H1 (cell line): ENCODE data around the gene TMEM176B. TPM values are rescaled to one million over a fixed set of nuclear protein-coding genes. Genes with fewer than 3 reads are reported as not detected.

Experiments used
- CTCF ChIA-PET: fragments of 300-600 bp; sonication (Branson Sonifier 250); formaldehyde crosslinking; loops from one replicate; lab custom pipeline; 2021; ENCODE audit not compliant: partially characterized antibody; lab: Charles Lee
- POLR2A ChIA-PET: fragments of 300-600 bp; sonication (Branson Sonifier 250); formaldehyde crosslinking; loops from one replicate; lab custom pipeline; 2021; ENCODE audit warnings: inconsistent platforms; ENCODE audit not compliant: partially characterized antibody; lab: Charles Lee
- DNase-seq, 2 experiments: peaks; one replicate each; pipeline versions ENCODE4 v3.0.0 to v3.0.0-alpha.2; 2010 to 2022; ENCODE audit warnings: low spot score in 2 of 2, low read depth in 1 of 2, mixed read lengths in 1 of 2
- FAIRE-seq: peaks from 2 replicates; lab custom pipeline; 2011; peaks lifted over from hg19 to GRCh38; lab: Jason Lieb, UNC
- H2AFZ ChIP-seq: 2 replicates; pipeline ENCODE4 v1.8.1; 2012; ENCODE audit warnings: low read length, inconsistent platforms
- H2AK5ac ChIP-seq: 2 replicates; pipeline ENCODE4 v1.6.1; 2013; ENCODE audit warnings: low read depth, low read length
- H2BK120ac ChIP-seq: replicated peaks from 2 replicates; pipeline ENCODE3; 2013; ENCODE audit warnings: low read depth, low read length, inconsistent platforms
- H2BK12ac ChIP-seq: 2 replicates; pipeline ENCODE4 v1.6.1; 2013; ENCODE audit warnings: low read depth, low read length
- H2BK15ac ChIP-seq: 2 replicates; pipeline ENCODE4 v1.6.1; 2013; ENCODE audit warnings: low read length
- H2BK20ac ChIP-seq: 2 replicates; pipeline ENCODE4 v1.6.1; 2013; ENCODE audit warnings: low read length
- H2BK5ac ChIP-seq: 2 replicates; pipeline ENCODE4 v1.6.1; 2013; ENCODE audit warnings: low read depth, low read length
- H3K14ac ChIP-seq: 2 replicates; pipeline ENCODE4 v1.6.1; 2013; ENCODE audit warnings: inconsistent platforms; ENCODE audit not compliant: insufficient read length
- H3K18ac ChIP-seq: 2 replicates; pipeline ENCODE4 v1.6.1; 2013; ENCODE audit warnings: low read length; ENCODE audit errors: extremely low read depth
- H3K23ac ChIP-seq: 2 replicates; pipeline ENCODE4 v1.6.1; 2013; ENCODE audit warnings: inconsistent platforms; ENCODE audit not compliant: insufficient read length
- H3K23me2 ChIP-seq: 2 replicates; pipeline ENCODE4 v1.6.1; 2013; ENCODE audit warnings: low read depth, low read length
- H3K27ac ChIP-seq: 2 replicates; pipeline ENCODE4 v1.6.1; 2011; ENCODE audit warnings: low read depth, low read length, inconsistent platforms
- H3K27me3 ChIP-seq, 4 experiments: replicated peaks in 1 of 4; 1 replicate in 1 of 4; 2 replicates in 3 of 4; pipeline versions ENCODE4 v1.6.1 to v1.8.1; 2011 to 2013; ENCODE audit warnings: low read length in 3 of 4, mild to moderate bottlenecking in 3 of 4, inconsistent platforms in 2 of 4, mixed read lengths in 2 of 4, moderate library complexity in 1 of 4; ENCODE audit not compliant: control insufficient read depth in 3 of 4, insufficient read depth in 3 of 4; ENCODE audit errors: extremely low read depth in 1 of 4
- H3K36me3 ChIP-seq, 4 experiments: 2 replicates each; pipeline versions ENCODE4 v1.6.1 to v1.8.1; 2011 to 2013; ENCODE audit warnings: mild to moderate bottlenecking in 4 of 4, low read length in 3 of 4, moderate library complexity in 2 of 4, control low read depth in 1 of 4, inconsistent platforms in 1 of 4; ENCODE audit not compliant: insufficient read depth in 4 of 4, control insufficient read depth in 2 of 4
- H3K4ac ChIP-seq: replicated peaks from 2 replicates; pipeline ENCODE3; 2013; ENCODE audit warnings: low read length, low read depth, mixed read lengths, inconsistent platforms; ENCODE audit not compliant: insufficient read length
- H3K4me1 ChIP-seq, 4 experiments: replicated peaks in 1 of 4; 1 replicate in 1 of 4; 2 replicates in 3 of 4; pipeline versions ENCODE4 v1.6.1 to v1.8.1; 2011 to 2013; ENCODE audit warnings: low read length in 3 of 4, inconsistent platforms in 2 of 4, mixed read lengths in 1 of 4; ENCODE audit not compliant: insufficient read depth in 4 of 4, control insufficient read depth in 3 of 4
- H3K4me2 ChIP-seq, 2 experiments: 2 replicates each; pipeline versions ENCODE4 v1.6.1 to v1.8.1; 2011 to 2013; ENCODE audit warnings: low read depth in 2 of 2, low read length in 2 of 2, control low read depth in 1 of 2, inconsistent platforms in 1 of 2, mild to moderate bottlenecking in 1 of 2; ENCODE audit not compliant: insufficient read depth in 1 of 2
- H3K4me3 ChIP-seq, 4 experiments: fragments of 200-600, 300-600 bp in 1 of 4; sonication (generic), shearing (Covaris generic), sonication (Bioruptor Twin) in 1 of 4; 2 replicates each; pipeline versions ENCODE4 v1.5.1 to v1.8.1; 2011 to 2016; ENCODE audit warnings: low read length in 4 of 4, low read depth in 3 of 4, control low read depth in 2 of 4, inconsistent platforms in 2 of 4, mild to moderate bottlenecking in 2 of 4, mixed read lengths in 1 of 4, moderate library complexity in 1 of 4; ENCODE audit not compliant: insufficient read depth in 2 of 4; ENCODE audit errors: extremely low read depth in 1 of 4
- H3K56ac ChIP-seq: replicated peaks from 2 replicates; pipeline ENCODE3; 2013; ENCODE audit warnings: low read depth, mild to moderate bottlenecking, mixed read lengths, low read length, inconsistent platforms; ENCODE audit not compliant: insufficient read length
- H3K79me1 ChIP-seq: 2 replicates; pipeline ENCODE4 v1.6.1; 2013; ENCODE audit warnings: low read depth, low read length, control low read depth
- H3K79me2 ChIP-seq, 2 experiments: 2 replicates each; pipeline versions ENCODE4 v1.6.1 to v1.8.1; 2012 to 2013; ENCODE audit warnings: low read length in 2 of 2, mild to moderate bottlenecking in 2 of 2, inconsistent platforms in 1 of 2; ENCODE audit not compliant: insufficient read depth in 2 of 2, control insufficient read depth in 1 of 2
- H3K9ac ChIP-seq, 4 experiments: replicated peaks in 1 of 4; 1 replicate in 1 of 4; 2 replicates in 3 of 4; pipeline versions ENCODE4 v1.6.1 to v1.8.1; 2011 to 2013; ENCODE audit warnings: low read depth in 3 of 4, low read length in 3 of 4, control low read depth in 2 of 4, mild to moderate bottlenecking in 2 of 4, moderate library complexity in 2 of 4, inconsistent platforms in 1 of 4; ENCODE audit errors: extremely low read depth in 1 of 4
- H3K9me3 ChIP-seq, 2 experiments: 2 replicates each; pipeline versions ENCODE4 v1.6.1 to v1.8.1; 2012 to 2013; ENCODE audit warnings: mild to moderate bottlenecking in 2 of 2, moderate library complexity in 2 of 2, control low read depth in 1 of 2, inconsistent platforms in 1 of 2, low read depth in 1 of 2, low read length in 1 of 2, mixed read lengths in 1 of 2; ENCODE audit not compliant: insufficient read depth in 2 of 2
- H4K20me1 ChIP-seq, 2 experiments: replicated peaks in 1 of 2; 2 replicates each; pipeline versions ENCODE3 to v1.8.1; 2011 to 2013; ENCODE audit warnings: inconsistent platforms in 2 of 2, low read length in 2 of 2, mild to moderate bottlenecking in 1 of 2; ENCODE audit not compliant: insufficient read depth in 2 of 2, control insufficient read depth in 1 of 2
- H4K5ac ChIP-seq: 2 replicates; pipeline ENCODE4 v1.6.1; 2013; ENCODE audit warnings: low read length, low read depth, mixed read lengths, inconsistent platforms; ENCODE audit not compliant: insufficient read length
- H4K8ac ChIP-seq: 2 replicates; pipeline ENCODE4 v1.8.0; 2013; ENCODE audit warnings: mild to moderate bottlenecking, moderate library complexity, low read length, inconsistent platforms; ENCODE audit not compliant: insufficient read depth; ENCODE audit errors: extremely low read depth
- H4K91ac ChIP-seq: replicated peaks from 2 replicates; pipeline ENCODE3; 2013; ENCODE audit warnings: low read length, mixed read lengths, inconsistent platforms; ENCODE audit not compliant: insufficient read length
- CTCF ChIP-seq, 3 experiments: IDR thresholded peaks; 1 replicate in 2 of 3; 2 replicates in 1 of 3; pipeline versions ENCODE4 v1.5.1 to v1.6.1; 2011; ENCODE audit warnings: low read length in 3 of 3, mild to moderate bottlenecking in 3 of 3, inconsistent platforms in 2 of 3, low read depth in 1 of 3, moderate library complexity in 1 of 3; ENCODE audit not compliant: insufficient read depth in 1 of 3; ENCODE audit errors: control extremely low read depth in 1 of 3
- SRF ChIP-seq: IDR thresholded peaks from 2 replicates; pipeline ENCODE4 v1.6.1; 2011; ENCODE audit warnings: mild to moderate bottlenecking, low read depth, low read length, moderate library complexity
- WGBS, 2 experiments: shearing (Covaris generic) in 1 of 2; methylation state at CpG; one replicate each; pipeline versions ENCODE4 v1.1.6 to v1.1.7; 2013 to 2015; ENCODE audit warnings: low lambda C conversion rate in 2 of 2, mixed read lengths in 2 of 2, inconsistent platforms in 1 of 2, low coverage in 1 of 2, missing lambda C conversion rate in 1 of 2; ENCODE audit not compliant: insufficient replicate concordance in 2 of 2, insufficient coverage in 1 of 2, insufficient read length in 1 of 2; ENCODE audit errors: extremely low coverage in 1 of 2, missing lambda C conversion rate in 1 of 2; 5-methylcytosine and 5-hydroxymethylcytosine counted together
- polyA plus RNA-seq, 7 experiments: library from polyadenylated mRNA; depleted of rRNA in 3 of 7; stranded (reverse) in 5 of 7; unstranded in 2 of 7; fragments of >200 nt in 5 of 7; fragments of 200-250 nt in 2 of 7; gene quantifications; 1 replicate in 5 of 7; 2 replicates in 1 of 7; 4 replicates in 1 of 7; pipeline versions ENCODE4 v1.2.1 to v1.2.3, GENCODE V29; 2011 to 2013; ENCODE audit warnings: missing spikeins in 2 of 7, mixed read lengths in 2 of 7
- total RNA-seq: library from RNA; stranded (reverse); fragmentation: NEBNext Ultra II Directional; extraction: Animal tissue kit (Norgen Biotek cat#: 25700); gene quantifications from 2 replicates; pipeline ENCODE4 v1.2.1, GENCODE V29; 2021

The TMEM176B gene
- total and polyA plus RNA-seq, 2 of the 8 experiments (the other 6 are each of a cell fraction or from before 2014, with no cell fraction given), result 1.2 to 2.1 TPM

- Histone ChIP-seq H3K23ac (no peak overlapping the region), H3K9ac (no peak overlapping the region), H3K4me1 (no peaks in the 10 kb centered on the region; a peak in 1 of 7 replicates), H2BK15ac (no peak overlapping the region), H4K5ac (no peak overlapping the region), H3K4me3 (no peak overlapping the region), H3K4me2 (no peak overlapping the region), H3K4ac (no peak overlapping the region), H3K27ac (no peak overlapping the region), H4K8ac (no peak overlapping the region), H2AK5ac (no peak overlapping the region), H3K18ac (no peak overlapping the region), H3K27me3 (peaks cover 0 to under 1% (median 0%) of the 10 kb centered on the region in 4 experiments; a peak in 1 of 7 replicates), H3K56ac (no peak overlapping the region), H2BK5ac (no peak overlapping the region), H2BK120ac (no peak overlapping the region), H2BK12ac (no peak overlapping the region), H3K9me3 (no peaks in the 10 kb centered on the region), H3K36me3 (no peaks in the 10 kb centered on the region), H3K23me2 (no peaks in the 10 kb centered on the region; the same call in 1 of the 2 replicates), H2AFZ (no peak overlapping the region), H2BK20ac (no peak overlapping the region), H3K79me2 (no peaks in the 10 kb centered on the region), H3K14ac (no peak overlapping the region), H4K91ac (no peak overlapping the region), H4K20me1 (no peaks in the 10 kb centered on the region), H3K79me1 (no peaks in the 10 kb centered on the region)
- DNase-seq, result no peak
- CTCF ChIA-PET, result interaction anchor here (1.1 to 3.9 kb wide), 4 partner anchors 8 to 85 kb away, joined by 4 to 18 read pairs (median 6); no protein-coding TSS in a partner anchor
- POLR2A ChIA-PET, result no interaction called here
- WGBS, 2 experiments, result 85% methylated on average over 5 of the region's 5 CpGs; no CpG with 5 or more reads in 1 of the 2 experiments
- FAIRE-seq, result no peak
- TF ChIP-seq SRF (no peak), CTCF (IDR thresholded peaks at IDR 0.05; ENCODE audit: control extremely low read depth in 1 of 3, insufficient read depth in 1 of 3, low read depth in 1 of 3, low read length in 3 of 3) (peak in 2 of 3 experiments; percentile 7 to 10; a peak in 1 of 4 replicates)
Observed at GRCh38 chr7:150791304-150791703, 8.9 kb downstream of the TMEM176B start.
